ENCODE data around the gene CLIC4. TPM values are rescaled to one million over a fixed set of nuclear protein-coding genes. Genes with fewer than 3 reads are reported as not detected.

The CLIC4 gene
- total and polyA plus RNA-seq, 9 of the 15 experiments (the other 6 are each of a cell fraction or from before 2014, with no cell fraction given) = 16.0 to 67.5 (median 38.4) TPM

GRCh38 chr1:24762133-24762676 lies 17.0 kb downstream of the CLIC4 start (continued):
- no peak for TF ChIP-seq GMEB1 (CRISPR knock-in tag; IDR thresholded peaks at IDR 0.05)
- TF ChIP-seq VEZF1 (CRISPR knock-in tag; IDR thresholded peaks at IDR 0.05) = no peak; the same call in 1 of the 2 replicates
- TF ChIP-seq NFRKB (IDR thresholded peaks at IDR 0.05; ENCODE audit: low read depth) = 0 out of 2 replicates have a peak, but pooled peaks have one; percentile 60
- no peak for TF ChIP-seq ELK1 (CRISPR knock-in tag; IDR thresholded peaks at IDR 0.05)
- no peak for TF ChIP-seq ZNF316 (IDR thresholded peaks at IDR 0.05)
- peak; percentile 62; the same call in 1 of the 2 replicates for TF ChIP-seq ARID1B (IDR thresholded peaks at IDR 0.05)
- TF ChIP-seq POU5F1 (IDR thresholded peaks at IDR 0.05; ENCODE audit: borderline replicate concordance, low read depth, low read length, partially characterized antibody) = no peak
- TF ChIP-seq SREBF1 (IDR thresholded peaks at IDR 0.05; ENCODE audit: borderline replicate concordance, low read depth, low read length) = no peak
- no peak for TF ChIP-seq RBM22 (IDR thresholded peaks at IDR 0.05; ENCODE audit: low read depth, low read length, poor library complexity, severe bottlenecking)
- TF ChIP-seq CBX1 (IDR thresholded peaks at IDR 0.05; ENCODE audit: low read depth) = no peak
- TF ChIP-seq KDM1A (IDR thresholded peaks at IDR 0.05) = 0 out of 4 replicates have a peak, but pooled peaks have one; percentile 7 to 14
- TF ChIP-seq SMC3 (conservative IDR thresholded peaks at IDR 0.05; ENCODE audit: insufficient read depth, low read depth, low read length) = no peak
- TF ChIP-seq ATF3 (IDR thresholded peaks at IDR 0.05) = peak; percentile 89
- TF ChIP-seq ATF3 (CRISPR knock-in tag; conservative IDR thresholded peaks at IDR 0.05) = no peak
- no peak for TF ChIP-seq ZNF655 (CRISPR knock-in tag; IDR thresholded peaks at IDR 0.05)
- no peak for TF ChIP-seq RNF2 (IDR thresholded peaks at IDR 0.05)
- no peak for TF ChIP-seq DLX4 (CRISPR knock-in tag; IDR thresholded peaks at IDR 0.05)
- TF ChIP-seq NFIX (CRISPR knock-in tag; IDR thresholded peaks at IDR 0.05; ENCODE audit: low read depth) = no peak
- no peak for TF ChIP-seq ESRRB (CRISPR knock-in tag; IDR thresholded peaks at IDR 0.05; ENCODE audit: borderline replicate concordance)

All from K562 (cell line).